ENCODE results near the gene PDE6H. TPM values are rescaled to one million over a fixed set of nuclear protein-coding genes. Genes with fewer than 3 reads are reported as not detected.

The PDE6H gene
- total RNA-seq, 1 donor, result not detected

DNA sequence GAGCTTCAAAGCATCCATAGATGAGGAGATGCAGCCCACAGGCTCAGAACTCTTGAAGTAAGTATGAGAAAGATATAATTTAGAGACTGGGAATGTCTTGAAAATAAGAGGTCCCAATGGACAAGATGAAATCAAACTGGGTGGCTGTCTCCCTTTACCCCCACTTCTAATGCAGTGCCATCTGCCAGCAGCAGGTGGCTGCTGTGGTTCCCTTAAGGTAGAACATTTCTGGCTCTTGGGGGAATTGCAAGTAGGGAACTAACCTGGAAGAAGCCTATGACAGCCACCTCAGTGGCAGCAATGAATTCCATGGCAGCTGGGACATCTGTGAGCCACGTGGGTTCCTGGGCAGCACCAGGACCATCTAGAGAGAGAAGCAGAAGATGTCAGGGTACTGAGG is 35.2 kb upstream of the PDE6H start:
- H3K4me2 ChIP-seq (ENCODE audit: insufficient read depth, low read length), result no peak overlapping the region
- no peak for DNase-seq (ENCODE audit: insufficient read length, low spot score, missing footprints)
- H3K27me3 ChIP-seq (ENCODE audit: insufficient read depth, low read length), result no peaks in the 10 kb centered on the region
- H3K36me3 ChIP-seq (ENCODE audit: insufficient read depth, low read length), result no peaks in the 10 kb centered on the region
- no peaks in the 10 kb centered on the region for H3K9me3 ChIP-seq (ENCODE audit: low read depth, low read length)
- no peaks in the 10 kb centered on the region for H3K4me1 ChIP-seq (ENCODE audit: insufficient read depth, low read length)
- TF ChIP-seq, protein P1, sequence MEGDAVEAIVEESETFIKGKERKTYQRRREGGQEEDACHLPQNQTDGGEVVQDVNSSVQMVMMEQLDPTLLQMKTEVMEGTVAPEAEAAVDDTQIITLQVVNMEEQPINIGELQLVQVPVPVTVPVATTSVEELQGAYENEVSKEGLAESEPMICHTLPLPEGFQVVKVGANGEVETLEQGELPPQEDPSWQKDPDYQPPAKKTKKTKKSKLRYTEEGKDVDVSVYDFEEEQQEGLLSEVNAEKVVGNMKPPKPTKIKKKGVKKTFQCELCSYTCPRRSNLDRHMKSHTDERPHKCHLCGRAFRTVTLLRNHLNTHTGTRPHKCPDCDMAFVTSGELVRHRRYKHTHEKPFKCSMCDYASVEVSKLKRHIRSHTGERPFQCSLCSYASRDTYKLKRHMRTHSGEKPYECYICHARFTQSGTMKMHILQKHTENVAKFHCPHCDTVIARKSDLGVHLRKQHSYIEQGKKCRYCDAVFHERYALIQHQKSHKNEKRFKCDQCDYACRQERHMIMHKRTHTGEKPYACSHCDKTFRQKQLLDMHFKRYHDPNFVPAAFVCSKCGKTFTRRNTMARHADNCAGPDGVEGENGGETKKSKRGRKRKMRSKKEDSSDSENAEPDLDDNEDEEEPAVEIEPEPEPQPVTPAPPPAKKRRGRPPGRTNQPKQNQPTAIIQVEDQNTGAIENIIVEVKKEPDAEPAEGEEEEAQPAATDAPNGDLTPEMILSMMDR (IDR thresholded peaks at IDR 0.05; ENCODE audit: extremely low read depth, low read depth, low read length), result peak; percentile 21
- H4K20me1 ChIP-seq (ENCODE audit: insufficient read depth, low read length), result no peaks in the 10 kb centered on the region
- no peak overlapping the region for H3K27ac ChIP-seq (ENCODE audit: low read depth, low read length)
- no peak overlapping the region for H2AFZ ChIP-seq (ENCODE audit: low read length)
- no peak overlapping the region for H3K4me3 ChIP-seq (ENCODE audit: insufficient read depth, low read length)
- no peaks in the 10 kb centered on the region for H3K79me2 ChIP-seq (ENCODE audit: insufficient read depth, low read length)

DNA sequence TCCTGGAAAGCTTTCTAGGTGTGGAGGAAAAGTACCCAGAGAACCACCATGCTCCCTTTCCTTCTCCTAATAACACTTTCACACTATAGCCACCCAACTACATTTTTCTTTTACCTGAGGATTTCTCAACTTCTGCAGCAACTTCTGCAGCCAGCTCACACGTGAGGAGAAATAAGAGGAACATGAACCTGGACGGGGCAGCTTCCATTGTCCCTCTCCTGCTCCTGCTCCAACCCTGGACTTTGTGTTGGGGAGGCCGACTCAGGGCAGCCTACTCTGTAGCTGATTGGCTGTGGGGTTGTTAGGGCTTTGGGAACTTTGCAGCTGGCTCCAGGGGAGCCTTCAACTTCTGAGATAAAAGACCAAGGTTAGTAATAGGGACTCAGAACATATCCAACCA is 34.5 kb upstream of the PDE6H start, which contains the start of gene ERP27:
Gene ERP27, minus strand, starts transcription at position 237 of the 400 bp plus-strand sequence. Its CDS starts 29 bp downstream, at position 208.
- H3K4me2 ChIP-seq (ENCODE audit: insufficient read depth, low read length), result no peak within 1 kb of the TSS
- no peaks in the 10 kb centered on the region for H3K9me3 ChIP-seq (ENCODE audit: low read depth, low read length)
- no peak within 1 kb of the TSS for H2AFZ ChIP-seq (ENCODE audit: low read length)
- H3K79me2 ChIP-seq (ENCODE audit: insufficient read depth, low read length), result no peaks in the 10 kb centered on the region
- H3K4me1 ChIP-seq (ENCODE audit: insufficient read depth, low read length), result no peaks in the 10 kb centered on the region
- H3K27ac ChIP-seq (ENCODE audit: low read depth, low read length), result no peak within 1 kb of the TSS
- H3K4me3 ChIP-seq (ENCODE audit: insufficient read depth, low read length), result no peak within 1 kb of the TSS
- H3K27me3 ChIP-seq (ENCODE audit: insufficient read depth, low read length), result no peaks in the 10 kb centered on the region
- DNase-seq (ENCODE audit: insufficient read length, low spot score, missing footprints), result no peak
- no peaks in the 10 kb centered on the region for H4K20me1 ChIP-seq (ENCODE audit: insufficient read depth, low read length)
- TF ChIP-seq, protein P1 (IDR thresholded peaks at IDR 0.05; ENCODE audit: extremely low read depth, low read depth, low read length), result no peak
- H3K36me3 ChIP-seq (ENCODE audit: insufficient read depth, low read length), result no peaks in the 10 kb centered on the region

DNA sequence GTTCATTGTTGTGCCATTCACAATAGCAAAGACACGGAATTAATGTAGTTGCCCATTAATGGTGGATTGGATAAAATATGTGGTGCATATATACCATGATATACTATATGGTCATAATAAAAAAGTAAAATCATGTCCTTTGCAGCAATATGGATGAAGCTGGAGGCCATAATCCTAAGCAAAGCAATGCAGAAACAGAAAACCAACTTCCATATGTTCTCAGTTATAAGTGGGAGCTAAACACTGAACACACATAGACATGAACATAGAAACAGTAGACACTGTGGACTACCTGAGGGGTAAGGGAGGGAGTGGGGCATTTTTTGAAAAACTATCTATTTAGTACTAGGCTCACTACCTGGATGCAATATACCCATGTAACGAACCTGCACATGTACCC is 31.5 kb upstream of the PDE6H start:
- Histone ChIP-seq H3K27ac (ENCODE audit: low read depth, low read length) (no peak overlapping the region), H3K27me3 (ENCODE audit: insufficient read depth, low read length) (no peaks in the 10 kb centered on the region), H4K20me1 (ENCODE audit: insufficient read depth, low read length) (no peaks in the 10 kb centered on the region), H3K4me1 (ENCODE audit: insufficient read depth, low read length) (no peaks in the 10 kb centered on the region), H3K4me2 (ENCODE audit: insufficient read depth, low read length) (no peak overlapping the region), H3K9me3 (ENCODE audit: low read depth, low read length) (no peaks in the 10 kb centered on the region), H2AFZ (ENCODE audit: low read length) (no peak overlapping the region), H3K4me3 (ENCODE audit: insufficient read depth, low read length) (no peak overlapping the region), H3K79me2 (ENCODE audit: insufficient read depth, low read length) (no peaks in the 10 kb centered on the region), H3K36me3 (ENCODE audit: insufficient read depth, low read length) (no peaks in the 10 kb centered on the region)
- DNase-seq (ENCODE audit: insufficient read length, low spot score, missing footprints), result no peak
- TF ChIP-seq, protein P1 (IDR thresholded peaks at IDR 0.05; ENCODE audit: extremely low read depth, low read depth, low read length), result no peak

DNA sequence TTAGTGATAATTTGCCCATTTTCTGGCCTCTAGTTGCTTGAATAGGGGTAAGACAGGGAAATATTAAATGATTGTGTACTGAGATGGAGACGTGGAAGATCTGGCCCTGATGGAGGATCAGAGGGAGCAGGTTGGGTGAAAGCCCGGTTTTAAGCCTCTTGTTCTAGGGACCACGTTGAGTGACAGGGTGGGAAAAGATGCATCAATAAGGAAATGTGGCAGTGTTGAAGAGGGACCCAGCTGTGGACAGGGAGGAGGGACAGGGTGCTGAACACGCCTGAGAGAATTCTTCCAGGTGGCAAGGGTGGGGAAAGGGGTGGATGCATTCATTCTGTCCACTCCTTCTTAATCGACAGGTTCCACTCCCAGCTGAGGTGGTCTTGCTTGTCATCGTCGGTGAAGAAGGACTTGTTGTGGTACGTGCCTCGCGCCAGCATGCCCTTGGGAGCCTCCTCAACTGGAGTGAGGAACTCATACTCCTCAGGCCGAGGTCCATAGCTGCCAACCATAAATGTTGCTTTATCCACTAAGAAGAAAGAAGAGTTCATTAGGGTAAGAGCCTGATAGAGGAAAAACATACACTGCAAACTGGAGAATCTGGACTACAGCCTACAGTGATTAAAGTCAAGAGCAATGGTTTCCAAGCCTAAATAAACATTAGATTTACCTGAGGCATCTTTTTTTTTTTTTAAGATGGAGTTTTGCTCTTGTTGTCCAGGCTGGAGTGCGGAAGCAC is 30.5 kb upstream of the PDE6H start:
- H4K20me1 ChIP-seq (ENCODE audit: insufficient read depth, low read length), result no peaks in the 10 kb centered on the region
- H3K27ac ChIP-seq (ENCODE audit: low read depth, low read length), result no peak overlapping the region
- no peaks in the 10 kb centered on the region for H3K27me3 ChIP-seq (ENCODE audit: insufficient read depth, low read length)
- no peak overlapping the region for H3K4me3 ChIP-seq (ENCODE audit: insufficient read depth, low read length)
- H3K4me2 ChIP-seq (ENCODE audit: insufficient read depth, low read length), result no peak overlapping the region
- H2AFZ ChIP-seq (ENCODE audit: low read length), result no peak overlapping the region
- peaks cover 2% of the 10 kb centered on the region for H3K4me1 ChIP-seq (ENCODE audit: insufficient read depth, low read length)
- H3K36me3 ChIP-seq (ENCODE audit: insufficient read depth, low read length), result no peaks in the 10 kb centered on the region
- H3K79me2 ChIP-seq (ENCODE audit: insufficient read depth, low read length), result no peaks in the 10 kb centered on the region
- TF ChIP-seq, protein P1 (IDR thresholded peaks at IDR 0.05; ENCODE audit: extremely low read depth, low read depth, low read length), result no peak
- no peaks in the 10 kb centered on the region for H3K9me3 ChIP-seq (ENCODE audit: low read depth, low read length)
- no peak for DNase-seq (ENCODE audit: insufficient read length, low spot score, missing footprints)
